Activated naive CD4-positive, alpha-beta T cell treated with anti-CD3 and anti-CD28 coated beads for 36 hours (primary cell): ENCODE data around the gene EEF1AKMT4. TPM values are rescaled to one million over a fixed set of nuclear protein-coding genes. Genes with fewer than 3 reads are reported as not detected.

Experiments
- microRNA-seq: library from miRNA; unstranded; fragments of <30 nt; microRNA quantifications from one replicate; pipeline ENCODE4 v1.2.0, GENCODE V29; 2022; ENCODE audit warnings: borderline microRNAs expressed, borderline replicate concordance
- total RNA-seq, 2 experiments: library from RNA; stranded (reverse); gene quantifications; one replicate each; pipeline ENCODE4 v1.2.3, GENCODE V29; 2021

Gene EEF1AKMT4
- total RNA-seq, 2 experiments from 2014 or later: 2.7 TPM

Small RNA genes lying within 50 kb of the gene (microRNA-seq; reads per million reads assigned to microRNA genes)
- gene MIR1224: not detected

Other genes with a start within 250 kb of the EEF1AKMT4 start
- 10 to 100 TPM; 11.2 to 12.0 TPM for gene ABCC5, start 231.8 kb upstream of the EEF1AKMT4 start, total RNA-seq
- not detected for gene HTR3D, start 217.9 kb upstream of the EEF1AKMT4 start, total RNA-seq
- gene HTR3C, start 196.6 kb upstream of the EEF1AKMT4 start, total RNA-seq: not detected
- not detected for gene HTR3E, start 152.6 kb upstream of the EEF1AKMT4 start, total RNA-seq
- gene EIF2B5, start 114.3 kb upstream of the EEF1AKMT4 start, total RNA-seq: 10 to 100 TPM; 48.8 to 56.4 TPM
- gene DVL3, start 94.3 kb upstream of the EEF1AKMT4 start, total RNA-seq: 10 to 100 TPM; 19.6 to 19.9 TPM
- 100 to 1,000 TPM; 206 to 212 TPM for gene AP2M1, start 74.8 kb upstream of the EEF1AKMT4 start, total RNA-seq
- 10 to 100 TPM; 38.5 to 39.1 TPM for gene ABCF3, start 63.5 kb upstream of the EEF1AKMT4 start, total RNA-seq
- gene VWA5B2, start 20.1 kb upstream of the EEF1AKMT4 start, total RNA-seq: not detected
- 10 to 100 TPM; 28.9 to 31.0 TPM for gene ALG3, start 710 bp upstream of the EEF1AKMT4 start, total RNA-seq
- not detected for gene CAMK2N2, start 11.9 kb downstream of the EEF1AKMT4 start, total RNA-seq
- gene ECE2, start 26.4 kb downstream of the EEF1AKMT4 start, total RNA-seq: not detected
- 100 to 1,000 TPM; 244 to 257 TPM for gene PSMD2, start 49.6 kb downstream of the EEF1AKMT4 start, total RNA-seq
- 100 to 1,000 TPM; 345 to 375 TPM for gene EIF4G1, start 64.9 kb downstream of the EEF1AKMT4 start, total RNA-seq
- 1 to 10 TPM; 3.8 to 5.0 TPM for gene FAM131A, start 87.9 kb downstream of the EEF1AKMT4 start, total RNA-seq
- gene CLCN2, start 111.9 kb downstream of the EEF1AKMT4 start, total RNA-seq: 1 to 10 TPM; 2.9 TPM
- gene POLR2H, start 112.0 kb downstream of the EEF1AKMT4 start, total RNA-seq: 10 to 100 TPM; 76.5 to 89.9 TPM
- not detected for gene THPO, start 128.5 kb downstream of the EEF1AKMT4 start, total RNA-seq
- gene CHRD, start 130.4 kb downstream of the EEF1AKMT4 start, total RNA-seq: not detected